ENCODE results near the gene HDDC2.
"Not testable (repeated sequence)": the region's sequence is repeated elsewhere in the genome, so short reads cannot be mapped to it uniquely, and the experiment has no call there.

The HDDC2 gene

GRCh38 chr6:125304970-125305660, 3.3 kb upstream of the HDDC2 start:
- no peak for DNase-seq

DNA sequence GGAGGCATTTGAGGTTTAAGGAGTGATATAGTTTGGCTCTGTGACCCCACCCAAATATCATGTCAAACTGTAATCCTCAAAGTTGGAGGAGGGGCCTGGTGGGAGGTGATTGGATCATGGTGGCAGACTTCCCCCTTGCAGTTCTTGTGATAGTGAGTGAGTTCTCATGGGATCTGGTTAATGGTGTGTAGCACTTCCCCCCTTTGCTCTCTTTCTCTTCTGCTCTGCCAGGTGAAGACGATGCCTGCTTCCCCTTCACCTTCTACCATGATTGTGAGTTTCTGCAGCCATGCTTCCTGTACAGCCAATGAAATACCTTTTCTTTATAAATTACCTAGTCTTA, 1.7 kb upstream of the HDDC2 start:
- no peak for DNase-seq

- DNase-seq, result no peak
These were observed 1.2 kb upstream of the HDDC2 start for GRCh38 chr6:125302840-125303511.

- no peak for DNase-seq
These were observed 754 bp downstream of the HDDC2 start for GRCh38 chr6:125300992-125301434.

DNA sequence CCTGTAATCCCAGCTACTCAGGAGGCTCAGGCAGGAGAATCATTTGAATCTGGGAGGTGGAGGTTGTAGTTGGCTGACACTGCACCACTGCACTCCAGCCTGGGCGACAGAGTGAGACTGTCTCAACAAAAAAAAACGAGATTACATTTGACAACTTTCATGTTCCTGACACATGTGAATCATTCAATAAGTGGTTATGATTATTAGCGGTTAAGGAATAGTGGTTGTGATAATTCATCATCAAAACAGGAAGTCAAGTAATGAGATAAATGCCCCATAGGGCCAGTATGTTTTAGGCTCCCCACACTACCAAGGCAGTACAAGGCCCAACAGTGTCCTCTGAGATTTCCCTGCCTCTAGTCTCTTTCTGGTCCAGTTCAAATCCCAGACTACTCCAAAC, 2.5 kb downstream of the HDDC2 start:
- DNase-seq, result no peak

- DNase-seq, result no peak
These were observed 5.3 kb downstream of the HDDC2 start for GRCh38 chr6:125296471-125296870.

- no peak for DNase-seq
These were observed 6.8 kb downstream of the HDDC2 start for GRCh38 chr6:125294925-125295324.

GRCh38 chr6:125294036-125294435, 7.7 kb downstream of the HDDC2 start:
- no peak for DNase-seq

DNA sequence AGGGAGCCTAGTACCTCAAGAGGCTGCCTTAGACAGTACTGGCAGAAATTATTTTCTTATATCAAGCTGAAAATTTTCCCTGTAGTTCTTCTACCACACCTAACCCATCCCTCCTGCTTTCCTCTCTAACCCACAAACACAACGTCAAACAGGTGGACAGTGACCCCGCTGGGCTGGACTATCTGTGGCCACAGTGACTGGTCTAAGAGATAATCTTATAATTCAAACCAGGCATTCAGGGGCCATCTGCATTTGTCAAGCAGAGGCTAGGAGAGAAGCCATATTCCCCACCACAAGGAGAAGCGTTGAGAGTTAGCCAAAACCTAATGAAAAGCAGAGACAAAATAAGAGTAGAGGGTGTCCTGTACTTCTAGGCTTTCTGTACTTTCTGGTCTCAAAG, 8.2 kb downstream of the HDDC2 start:
- DNase-seq, result no peak

- no peak for DNase-seq
These were observed 14.0 kb downstream of the HDDC2 start for GRCh38 chr6:125287718-125288117.

DNA sequence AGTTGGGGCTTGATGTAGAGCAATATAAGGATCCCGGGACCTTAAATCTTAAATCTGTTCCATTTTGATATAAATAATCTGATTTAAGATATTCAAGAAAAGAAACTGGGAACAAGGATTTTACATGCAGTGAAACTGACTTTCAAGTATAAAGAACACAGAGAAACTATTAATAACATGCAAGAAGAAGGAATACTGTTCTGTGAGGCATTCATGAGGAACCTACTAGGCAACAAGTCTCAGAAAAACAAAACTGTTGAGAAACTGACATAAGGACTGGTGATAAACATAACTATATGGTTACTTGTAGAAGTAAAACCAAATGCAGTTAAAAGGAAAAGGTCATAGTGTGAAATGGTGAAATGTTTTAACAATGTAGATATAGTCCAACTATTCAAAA, 15.8 kb downstream of the HDDC2 start:
- DNase-seq, result no peak

- no peak for DNase-seq
These were observed 16.4 kb downstream of the HDDC2 start for GRCh38 chr6:125285353-125285752.

GRCh38 chr6:125282470-125282869, 19.3 kb downstream of the HDDC2 start:
- DNase-seq, result not testable (repeated sequence)

DNA sequence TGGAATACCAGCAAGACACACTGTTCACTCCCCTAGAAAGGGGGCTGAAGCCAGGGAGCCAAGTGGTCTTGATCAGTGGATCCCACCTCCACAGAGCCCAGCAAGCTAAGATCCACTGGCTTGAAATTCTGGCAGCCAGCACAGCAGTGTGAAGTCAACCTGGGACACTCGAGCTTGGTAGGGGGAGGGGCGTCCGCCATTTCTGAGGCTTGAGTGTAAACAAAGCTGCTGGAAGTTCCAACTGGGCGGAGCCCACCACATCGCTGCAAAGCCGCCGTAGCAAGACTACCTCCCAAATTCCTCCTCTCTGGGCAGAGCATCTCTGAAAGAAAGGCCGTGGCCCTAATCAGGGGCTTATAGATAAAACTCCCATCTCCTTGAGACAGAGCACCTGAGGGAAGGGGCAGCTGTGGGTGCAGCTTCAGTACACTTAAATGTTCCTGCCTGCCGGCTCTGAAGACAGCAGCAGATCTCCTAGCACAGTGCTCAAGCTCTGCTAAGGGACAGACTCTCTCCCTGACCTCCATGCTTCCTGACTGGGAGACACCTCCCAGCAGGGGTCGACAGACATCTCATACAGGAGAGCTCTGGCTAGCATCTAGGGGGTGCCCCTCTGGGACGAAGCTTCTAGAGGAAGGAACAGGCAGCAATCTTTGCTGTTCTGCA, 21.3 kb downstream of the HDDC2 start:
- DNase-seq, result not testable (repeated sequence)

- DNase-seq, result no peak
These were observed 21.8 kb downstream of the HDDC2 start for GRCh38 chr6:125279961-125280360.

DNA sequence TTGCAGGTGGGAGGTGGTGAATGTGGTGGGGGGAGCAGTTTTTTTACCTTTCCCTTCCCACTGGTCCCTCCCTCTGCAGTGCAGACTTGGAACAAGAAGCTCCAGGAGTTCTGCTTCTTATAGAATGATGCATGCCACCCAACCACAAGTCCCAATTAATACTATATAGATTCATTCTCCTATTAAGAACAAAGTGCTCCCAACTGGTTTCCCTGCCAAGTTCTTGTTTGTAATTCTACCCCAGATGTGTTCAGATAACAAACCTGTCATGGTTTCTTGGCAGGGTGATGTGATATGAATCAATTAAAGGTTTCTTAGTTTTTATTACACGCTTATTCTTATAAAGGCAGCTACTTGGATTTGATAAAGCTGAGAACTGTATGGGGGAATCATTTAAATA, 23.9 kb downstream of the HDDC2 start:
- DNase-seq, result no peak

- no peak for DNase-seq
These were observed 26.0 kb downstream of the HDDC2 start for GRCh38 chr6:125275779-125276178.

DNA sequence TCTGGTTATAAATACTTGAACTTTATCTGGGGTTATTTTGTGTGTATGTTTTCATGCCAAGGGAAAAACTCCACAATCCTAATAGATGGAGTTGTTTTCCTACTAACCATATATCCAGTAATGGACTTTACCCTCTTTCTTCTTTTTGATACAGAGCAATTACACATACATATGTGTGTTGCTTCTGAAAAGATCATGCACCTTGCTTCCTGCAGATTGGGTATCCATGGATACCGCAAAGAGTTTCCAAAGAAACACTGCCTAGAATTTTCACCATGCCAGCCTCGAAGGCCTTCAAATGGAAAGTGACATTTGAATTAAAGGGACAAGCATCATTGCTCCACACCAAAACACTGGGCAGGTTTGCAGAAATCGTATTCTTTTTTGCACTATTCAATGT, 26.8 kb downstream of the HDDC2 start:
- no peak for DNase-seq

DNA sequence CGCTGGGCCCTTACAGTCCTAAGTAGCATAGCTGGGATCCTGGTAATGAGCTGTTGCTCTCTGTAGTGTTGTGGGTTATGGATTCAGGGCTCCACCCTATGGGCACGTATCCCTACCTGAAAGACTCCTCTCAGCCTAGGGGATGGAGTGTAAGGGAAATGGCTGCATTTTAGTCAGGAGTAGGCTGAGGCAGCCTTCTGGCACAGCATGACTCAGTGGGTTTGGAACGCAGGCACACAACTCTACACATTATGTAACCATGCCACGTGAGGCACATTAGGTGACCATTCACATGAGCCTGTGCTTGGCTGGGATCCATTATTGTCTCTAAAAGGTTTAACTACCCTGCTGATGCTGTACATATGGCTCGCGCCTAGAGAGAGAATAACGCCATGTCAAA, 27.8 kb downstream of the HDDC2 start:
- DNase-seq, result no peak

DNA sequence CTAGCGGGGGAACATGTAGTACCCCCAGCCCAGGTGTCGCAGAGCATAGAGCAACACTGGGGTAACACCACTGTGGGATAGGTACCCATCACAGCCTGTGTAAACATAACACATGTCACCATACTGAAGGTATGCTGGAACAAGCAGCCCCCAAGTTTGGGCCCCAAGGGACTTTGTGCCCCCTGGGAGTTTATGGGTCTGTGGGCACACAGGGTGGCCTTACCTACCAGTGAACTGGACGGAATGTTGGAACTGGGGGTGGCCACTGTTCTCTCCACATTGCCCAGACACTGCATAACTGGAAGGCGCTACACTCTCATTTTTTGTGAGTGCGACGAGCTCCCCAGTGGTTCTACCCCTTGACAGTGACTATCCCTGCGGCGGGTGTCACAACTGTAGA, 28.5 kb downstream of the HDDC2 start:
- DNase-seq, result no peak

DNA sequence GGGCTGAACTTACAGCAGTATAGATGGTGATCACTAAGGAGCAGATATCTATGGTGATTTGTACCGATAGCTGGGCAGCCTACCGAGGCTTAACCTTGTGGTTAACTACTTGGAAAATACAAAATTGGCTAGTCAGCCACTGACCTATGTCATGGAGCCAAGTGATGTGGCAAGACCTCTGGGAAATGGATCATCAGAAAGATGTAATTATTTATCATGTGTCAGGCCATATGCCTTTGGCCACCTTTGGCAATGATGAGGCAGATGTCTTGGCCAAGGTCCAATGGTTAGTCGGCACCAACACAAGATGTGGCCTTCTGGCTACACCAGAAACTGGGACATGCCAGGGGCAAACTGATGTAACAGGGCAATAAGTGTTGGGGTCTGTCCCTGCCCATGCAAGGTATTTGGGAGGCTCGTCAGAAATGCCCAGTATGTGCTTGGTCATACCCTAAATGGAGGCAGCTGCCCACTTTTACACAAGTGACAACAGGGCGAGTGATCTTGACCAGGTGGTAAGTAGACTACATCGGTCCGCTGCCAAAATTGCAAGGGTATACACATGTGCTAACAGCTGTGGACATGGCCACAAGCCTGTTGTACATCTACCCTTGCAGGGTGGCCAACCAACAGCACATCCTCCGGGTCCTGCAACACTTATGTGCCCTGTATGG, 30.1 kb downstream of the HDDC2 start:
- no peak for DNase-seq

- no peak for DNase-seq
These were observed 31.4 kb downstream of the HDDC2 start for GRCh38 chr6:125270380-125270779.

DNA sequence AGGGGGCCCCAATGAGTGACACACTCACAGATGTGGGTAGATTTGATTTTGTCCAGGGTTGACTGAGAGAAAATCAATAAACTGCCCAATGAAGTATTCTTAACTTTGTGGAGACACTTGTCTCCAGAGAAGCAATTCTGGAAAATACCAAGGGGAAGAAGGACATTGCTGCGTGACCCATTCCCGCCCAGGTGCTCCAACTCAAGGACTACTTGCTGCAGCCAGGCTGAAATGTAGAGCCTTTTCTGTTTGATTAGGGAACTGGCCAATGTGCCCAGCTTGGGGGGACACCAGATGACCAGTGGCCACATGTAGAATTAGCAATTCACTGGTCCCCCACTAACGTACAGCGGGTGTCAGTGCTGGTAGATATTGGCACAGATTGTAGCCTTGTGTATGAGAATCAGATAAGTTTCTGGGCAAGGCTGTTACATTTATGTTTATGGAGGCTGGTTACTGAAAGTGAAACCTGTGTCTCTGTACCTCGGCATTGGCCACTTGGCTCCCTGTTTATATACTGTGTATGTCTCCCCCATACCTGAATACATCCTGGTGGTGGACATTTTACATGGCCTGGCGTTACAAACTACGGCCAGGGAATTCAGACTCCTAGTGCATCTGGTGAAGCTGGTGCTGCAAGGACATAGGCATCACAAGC, 32.3 kb downstream of the HDDC2 start:
- DNase-seq, result no peak
